ENCODE data around the gene TNIK.
"Not testable (repeated sequence)": the region's sequence is repeated elsewhere in the genome, so short reads cannot be mapped to it uniquely, and the experiment has no call there.

TNIK gene

GRCh38 chr3:171250444-171250843, 209.8 kb downstream of the TNIK start:
- H3K36me3 ChIP-seq (ENCODE audit: insufficient read depth, low read length): no peaks in the 10 kb centered on the region
- H3K4me1 ChIP-seq (ENCODE audit: insufficient read depth, low read length): no peaks in the 10 kb centered on the region
- H3K9ac ChIP-seq (ENCODE audit: low read depth, low read length): no peak overlapping the region
- no peaks in the 10 kb centered on the region for H3K9me3 ChIP-seq (ENCODE audit: control insufficient read depth, insufficient read depth, low read length)

- Histone ChIP-seq H3K4me1 (ENCODE audit: insufficient read depth, low read length) (no peaks in the 10 kb centered on the region), H3K9ac (ENCODE audit: low read depth, low read length) (no peak overlapping the region), H3K36me3 (ENCODE audit: insufficient read depth, low read length) (no peaks in the 10 kb centered on the region), H3K9me3 (ENCODE audit: control insufficient read depth, insufficient read depth, low read length) (no peaks in the 10 kb centered on the region)
Measured at GRCh38 chr3:171249245-171249644, 211.0 kb downstream of the TNIK start.

DNA sequence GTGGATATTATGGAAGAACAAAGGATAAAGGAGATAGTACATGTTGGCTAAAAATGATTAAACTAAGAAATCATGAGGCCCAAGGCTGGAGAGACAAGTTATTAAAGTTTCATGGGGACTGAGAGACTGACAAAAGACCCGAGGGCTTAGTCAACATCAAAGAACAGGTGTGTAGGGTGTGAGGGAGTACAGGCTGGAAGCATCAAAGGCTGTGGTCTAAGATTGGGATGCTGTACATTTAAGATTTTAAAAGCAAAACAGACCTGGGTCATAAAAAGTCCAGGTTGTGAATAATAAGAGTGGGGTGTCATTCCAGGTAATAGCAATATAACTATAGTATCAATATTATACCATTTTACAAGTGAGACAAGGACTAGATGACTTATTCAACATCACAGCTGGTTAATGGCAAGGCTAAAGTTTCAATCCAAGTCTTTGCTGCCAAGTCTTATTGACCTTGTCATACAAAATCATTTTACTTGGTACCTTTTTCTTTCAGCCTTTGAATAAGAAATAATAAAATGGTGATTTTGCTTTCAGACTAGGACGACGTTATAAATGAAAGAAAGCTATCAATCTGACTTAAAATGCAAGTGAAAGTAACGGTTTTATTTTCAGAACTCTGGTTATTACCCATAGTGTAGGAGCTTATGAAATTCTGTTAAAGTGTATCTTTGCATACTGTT, 211.6 kb downstream of the TNIK start:
- H3K9me3 ChIP-seq (ENCODE audit: control insufficient read depth, insufficient read depth, low read length): no peaks in the 10 kb centered on the region
- H3K9ac ChIP-seq (ENCODE audit: low read depth, low read length): no peak overlapping the region
- H3K36me3 ChIP-seq (ENCODE audit: insufficient read depth, low read length): no peaks in the 10 kb centered on the region
- no peaks in the 10 kb centered on the region for H3K4me1 ChIP-seq (ENCODE audit: insufficient read depth, low read length)

- Histone ChIP-seq H3K9ac (ENCODE audit: low read depth, low read length) (no peak overlapping the region), H3K9me3 (ENCODE audit: control insufficient read depth, insufficient read depth, low read length) (no peaks in the 10 kb centered on the region)
Measured at GRCh38 chr3:171245796-171246765, 214.1 kb downstream of the TNIK start.

GRCh38 chr3:171242951-171243350, 217.3 kb downstream of the TNIK start:
- Histone ChIP-seq H3K9ac (ENCODE audit: low read depth, low read length) (no peak overlapping the region), H3K36me3 (ENCODE audit: insufficient read depth, low read length) (no peaks in the 10 kb centered on the region), H3K9me3 (ENCODE audit: control insufficient read depth, insufficient read depth, low read length) (no peaks in the 10 kb centered on the region), H3K4me1 (ENCODE audit: insufficient read depth, low read length) (no peaks in the 10 kb centered on the region)

More at GRCh38 chr3:171245796-171246765, 214.1 kb downstream of the TNIK start:
- Histone ChIP-seq H3K4me1 (ENCODE audit: insufficient read depth, low read length) (no peaks in the 10 kb centered on the region), H3K36me3 (ENCODE audit: insufficient read depth, low read length) (no peaks in the 10 kb centered on the region)

GRCh38 chr3:171242170-171242569, 218.0 kb downstream of the TNIK start:
- Histone ChIP-seq H3K9ac (ENCODE audit: low read depth, low read length) (no peak overlapping the region), H3K36me3 (ENCODE audit: insufficient read depth, low read length) (no peaks in the 10 kb centered on the region)

DNA sequence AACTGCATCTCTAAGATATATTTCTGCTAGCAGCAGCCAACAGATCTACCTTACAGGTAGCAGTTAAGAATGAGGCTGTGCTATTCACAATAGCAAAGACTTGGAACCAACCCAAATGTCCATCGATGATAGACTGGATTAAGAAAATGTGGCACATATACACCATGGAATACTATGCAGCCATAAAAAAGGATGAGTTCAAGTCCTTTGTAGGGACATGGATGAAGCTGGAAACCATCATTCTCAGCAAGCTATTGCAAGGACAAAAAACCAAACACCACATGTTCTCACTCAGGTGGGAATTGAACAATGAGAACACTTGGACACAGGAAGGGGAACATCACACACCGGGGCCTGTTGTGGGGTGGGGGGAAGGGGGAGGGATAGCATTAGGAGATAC, 218.6 kb downstream of the TNIK start:
- H3K4me1 ChIP-seq (ENCODE audit: insufficient read depth, low read length); H3K9ac ChIP-seq (ENCODE audit: low read depth, low read length): not testable (repeated sequence)

More at GRCh38 chr3:171242170-171242569, 218.0 kb downstream of the TNIK start:
- Histone ChIP-seq H3K4me1 (ENCODE audit: insufficient read depth, low read length) (no peaks in the 10 kb centered on the region), H3K9me3 (ENCODE audit: control insufficient read depth, insufficient read depth, low read length) (no peaks in the 10 kb centered on the region)

DNA sequence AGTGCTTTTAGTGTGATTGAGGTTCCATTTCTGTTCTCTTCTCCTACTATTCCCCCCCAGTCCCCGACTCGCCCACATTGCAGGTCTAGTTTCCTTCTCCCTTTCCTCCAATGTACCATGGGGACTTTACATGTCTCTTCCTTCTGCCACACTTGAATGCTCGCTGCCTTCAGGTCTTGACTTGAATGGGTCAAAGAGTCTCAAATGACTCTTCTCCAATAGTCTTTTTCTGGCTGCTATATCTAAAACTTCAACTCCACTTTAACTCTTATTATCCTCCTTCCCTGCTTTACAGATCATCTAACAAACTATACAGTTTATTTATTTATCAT, 219.7 kb downstream of the TNIK start:
- Histone ChIP-seq H3K9ac (ENCODE audit: low read depth, low read length) (no peak overlapping the region), H3K4me1 (ENCODE audit: insufficient read depth, low read length) (peaks cover 13% of the 10 kb centered on the region), H3K36me3 (ENCODE audit: insufficient read depth, low read length) (no peaks in the 10 kb centered on the region), H3K9me3 (ENCODE audit: control insufficient read depth, insufficient read depth, low read length) (no peaks in the 10 kb centered on the region)

More for the DNA sequence above, 218.6 kb downstream of the TNIK start:
- not testable (repeated sequence) for H3K9me3 ChIP-seq (ENCODE audit: control insufficient read depth, insufficient read depth, low read length); H3K36me3 ChIP-seq (ENCODE audit: insufficient read depth, low read length)

GRCh38 chr3:171239757-171240503, 220.3 kb downstream of the TNIK start:
- no peaks in the 10 kb centered on the region for H3K9me3 ChIP-seq (ENCODE audit: control insufficient read depth, insufficient read depth, low read length)
- peaks cover 13% of the 10 kb centered on the region for H3K4me1 ChIP-seq (ENCODE audit: insufficient read depth, low read length)
- no peak overlapping the region for H3K9ac ChIP-seq (ENCODE audit: low read depth, low read length)
- no peaks in the 10 kb centered on the region for H3K36me3 ChIP-seq (ENCODE audit: insufficient read depth, low read length)

DNA sequence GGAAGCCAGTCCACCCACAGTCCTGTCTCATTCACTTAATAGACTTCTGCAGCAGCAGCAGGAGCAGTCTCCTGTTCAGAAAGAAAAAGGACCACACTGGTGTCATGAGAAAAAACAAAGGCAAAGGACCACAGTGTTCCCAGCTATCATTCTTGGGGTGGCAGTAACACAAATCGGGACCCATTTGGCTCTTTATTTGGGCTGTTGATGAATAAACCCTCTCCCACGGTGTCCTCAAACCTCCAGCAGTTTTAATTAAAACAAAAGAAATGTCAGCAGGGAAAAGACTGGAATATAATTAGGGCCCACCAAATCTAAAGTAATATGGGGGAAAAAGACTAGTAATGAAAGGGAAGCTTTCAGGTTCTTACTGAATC, 223.2 kb downstream of the TNIK start:
- Histone ChIP-seq H3K9ac (ENCODE audit: low read depth, low read length) (no peak overlapping the region), H3K9me3 (ENCODE audit: control insufficient read depth, insufficient read depth, low read length) (no peaks in the 10 kb centered on the region), H3K4me1 (ENCODE audit: insufficient read depth, low read length) (peaks cover 13% of the 10 kb centered on the region), H3K36me3 (ENCODE audit: insufficient read depth, low read length) (no peaks in the 10 kb centered on the region)

DNA sequence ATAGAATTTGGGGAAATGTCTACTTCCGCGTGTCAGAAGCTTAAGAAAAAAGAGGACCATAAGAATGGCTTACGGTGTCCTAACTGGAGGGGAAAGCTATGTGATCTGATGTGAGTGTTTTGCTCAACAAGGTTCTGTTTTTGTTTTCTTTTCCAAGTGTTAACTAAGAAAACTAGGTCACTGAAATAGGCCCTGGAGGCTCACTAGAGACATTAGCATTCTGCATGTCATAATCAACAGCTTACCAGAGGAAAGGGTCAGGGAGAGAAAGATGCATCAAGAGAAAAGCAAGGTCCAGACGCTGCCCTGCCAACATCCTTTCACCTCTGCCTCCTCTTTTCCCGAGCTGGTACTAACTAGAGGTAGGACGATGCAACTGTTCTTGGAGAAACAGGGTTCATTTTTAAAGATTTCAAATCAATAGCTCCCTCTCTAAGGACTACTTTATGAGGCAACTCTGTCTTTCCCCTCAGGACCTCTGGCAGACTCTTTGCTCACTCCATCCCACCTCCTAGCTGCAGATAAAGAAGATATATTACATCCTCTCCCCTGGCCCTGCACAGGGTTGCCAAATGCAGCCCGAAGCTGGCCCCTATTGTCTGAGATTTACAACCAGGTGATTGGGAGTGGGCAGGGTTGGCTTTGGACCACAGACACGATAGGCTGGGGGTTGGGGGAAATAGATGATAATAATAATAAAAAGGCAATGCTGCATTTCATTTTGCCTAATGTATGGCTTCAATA, 223.8 kb downstream of the TNIK start:
- no peak overlapping the region for H3K9ac ChIP-seq (ENCODE audit: low read depth, low read length)
- H3K36me3 ChIP-seq (ENCODE audit: insufficient read depth, low read length): no peaks in the 10 kb centered on the region
- H3K4me1 ChIP-seq (ENCODE audit: insufficient read depth, low read length): peaks cover 13% of the 10 kb centered on the region
- H3K9me3 ChIP-seq (ENCODE audit: control insufficient read depth, insufficient read depth, low read length): no peaks in the 10 kb centered on the region

DNA sequence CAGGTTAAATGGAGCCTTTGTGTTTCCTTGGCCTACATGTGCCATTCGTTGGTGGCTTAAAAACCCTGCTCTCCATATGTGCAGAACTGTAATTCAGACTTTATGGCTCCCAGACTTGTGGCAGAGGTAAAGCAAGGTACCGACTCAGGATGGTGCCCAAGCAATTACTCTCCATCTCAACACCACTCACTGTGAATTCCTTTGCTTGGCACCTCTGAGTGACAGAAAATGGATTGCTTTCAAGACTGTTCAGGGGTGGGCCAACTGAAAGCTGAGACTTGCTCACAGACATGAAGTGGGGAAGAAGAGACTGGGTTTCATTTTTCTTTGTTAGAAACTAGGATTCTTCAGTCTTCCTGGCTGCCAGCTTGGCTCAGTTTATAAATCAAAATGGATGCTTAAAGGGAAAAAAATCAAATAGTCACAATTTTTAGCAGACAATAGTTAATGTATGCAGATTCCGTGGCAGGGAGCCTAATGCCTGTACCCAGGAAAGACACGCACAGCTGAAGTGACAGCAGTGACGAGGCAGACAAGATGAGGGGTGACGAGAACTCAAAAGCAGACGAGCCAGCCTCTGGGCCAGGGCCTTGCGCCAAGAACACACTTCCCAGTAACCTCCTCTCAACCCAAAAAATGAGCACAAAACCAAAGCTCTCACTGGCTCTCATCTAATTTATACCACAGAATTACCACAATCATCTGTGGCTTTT, 225.8 kb downstream of the TNIK start:
- no peaks in the 10 kb centered on the region for H3K36me3 ChIP-seq (ENCODE audit: insufficient read depth, low read length)
- no peaks in the 10 kb centered on the region for H3K9me3 ChIP-seq (ENCODE audit: control insufficient read depth, insufficient read depth, low read length)
- peaks cover 13% of the 10 kb centered on the region for H3K4me1 ChIP-seq (ENCODE audit: insufficient read depth, low read length)
- H3K9ac ChIP-seq (ENCODE audit: low read depth, low read length): no peak overlapping the region

DNA sequence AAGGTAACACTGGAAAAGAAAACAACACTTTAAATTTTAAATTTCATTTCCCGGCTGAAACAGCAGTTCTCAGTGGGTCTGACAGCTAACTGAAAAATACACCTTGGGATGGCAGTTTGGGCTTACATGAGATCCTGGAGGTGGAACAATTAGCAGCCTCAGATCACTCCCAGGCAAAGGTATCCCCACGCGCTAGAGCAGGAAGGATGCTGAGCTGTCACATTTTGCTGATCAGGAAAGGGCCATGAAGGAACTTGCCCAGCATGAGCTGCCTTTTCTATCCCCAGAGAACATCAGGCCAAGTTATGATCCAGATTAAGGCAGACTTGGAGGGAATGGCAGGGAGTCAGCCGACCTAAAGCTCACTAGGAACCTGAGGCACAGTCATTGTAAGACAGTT, 228.8 kb downstream of the TNIK start:
- no peaks in the 10 kb centered on the region for H3K36me3 ChIP-seq (ENCODE audit: insufficient read depth, low read length)
- no peak overlapping the region for H3K9ac ChIP-seq (ENCODE audit: low read depth, low read length)
- H3K9me3 ChIP-seq (ENCODE audit: control insufficient read depth, insufficient read depth, low read length): no peaks in the 10 kb centered on the region
- peaks cover 7% of the 10 kb centered on the region; the same call in 1 of the 2 replicates for H3K4me1 ChIP-seq (ENCODE audit: insufficient read depth, low read length)
